Activated T-helper 1 cell treated with anti-CD3 and anti-CD28 coated beads, Interleukin-2, amount 50 U/mL, for 16 hours (primary cell): ENCODE results near the gene TCFL5.

ENCODE experiments used
- DNase-seq, 2 donors: peaks; one replicate each; pipeline ENCODE4 v3.0.0-alpha.2; 2020; ENCODE audit warnings: low read depth in 1 of 2, low spot score in 1 of 2

The TCFL5 gene

DNA sequence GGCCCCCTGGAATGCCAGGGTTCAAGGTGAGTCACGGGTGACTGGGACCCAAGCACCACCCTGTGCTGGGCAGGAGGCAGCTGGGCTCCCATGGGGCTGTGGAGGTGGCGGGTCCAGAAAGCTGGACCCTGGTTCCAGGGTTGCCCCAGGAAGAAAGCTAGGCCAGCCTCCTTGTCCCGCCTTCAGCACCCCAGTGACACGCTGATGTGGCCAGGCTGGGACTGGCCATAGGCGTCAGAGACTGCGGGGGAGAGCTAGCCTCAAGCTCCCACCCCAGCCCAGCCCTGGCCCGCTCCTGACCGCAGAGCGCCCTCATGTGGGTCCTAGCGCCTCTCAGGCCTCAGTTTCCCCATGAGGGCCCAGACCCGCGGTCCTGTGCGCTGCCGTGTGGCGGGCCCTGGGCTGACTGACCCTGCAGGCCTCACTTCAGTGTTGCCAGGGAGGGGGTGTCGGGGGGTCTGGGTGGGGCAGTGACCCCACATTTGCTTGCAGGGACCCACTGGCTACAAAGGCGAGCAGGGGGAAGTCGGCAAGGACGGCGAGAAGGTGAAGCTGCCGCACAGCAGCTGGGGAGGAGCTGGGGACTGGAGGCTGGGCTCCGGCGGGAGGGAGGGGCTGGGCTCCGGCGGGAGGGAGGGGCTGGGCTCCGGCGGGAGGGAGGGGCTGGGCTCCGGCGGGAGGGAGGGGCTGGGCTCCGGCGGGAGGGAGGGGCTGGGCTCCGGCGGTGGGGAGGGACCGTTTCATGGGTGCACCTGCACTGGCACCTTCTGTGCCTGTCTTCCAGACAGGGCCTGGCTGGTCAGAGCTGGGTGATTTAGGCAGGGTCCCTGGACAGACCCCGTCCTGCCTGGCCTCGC lies 36.9 kb downstream of the TCFL5 start:
- DNase-seq, result peak in 1 of 2 donors; percentile 39

DNA sequence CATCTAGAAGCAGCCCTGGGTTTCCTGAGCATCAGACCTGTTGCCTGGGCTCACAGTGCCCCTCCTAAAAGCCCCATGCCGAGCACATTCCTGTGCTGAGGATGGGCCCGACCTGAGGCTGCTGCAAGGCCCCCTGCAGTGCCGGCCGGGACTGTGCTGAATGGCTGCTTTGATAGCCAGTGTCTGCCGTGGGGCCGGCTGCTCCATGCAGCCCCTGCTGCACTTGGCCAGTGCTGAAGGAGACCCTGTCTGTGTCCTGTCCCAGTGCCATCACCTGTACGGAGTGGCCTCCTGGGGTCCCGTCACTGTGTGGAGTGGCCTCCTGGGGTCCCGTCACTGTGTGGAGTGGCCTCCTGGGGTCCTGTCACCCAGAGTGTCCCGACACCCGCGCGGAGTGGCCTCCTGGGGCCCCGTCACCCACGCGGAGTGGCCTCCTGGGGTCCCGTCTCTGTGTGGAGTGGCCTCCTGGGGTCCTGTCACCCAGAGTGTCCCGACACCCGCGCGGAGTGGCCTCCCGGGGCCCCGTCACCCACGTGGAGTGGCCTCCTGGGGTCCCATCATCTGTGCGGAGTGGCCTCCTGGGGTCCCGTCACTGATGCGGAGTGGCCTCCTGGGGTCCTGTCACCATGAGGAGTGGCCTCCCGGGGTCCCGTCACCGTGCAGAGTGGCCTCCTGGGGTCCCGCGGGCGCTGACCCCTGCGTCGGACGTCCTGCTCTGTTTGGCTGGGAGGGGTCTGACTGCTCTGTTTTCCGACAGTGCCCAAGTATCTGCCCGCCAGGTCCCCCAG lies 37.7 kb downstream of the TCFL5 start:
- no peak for DNase-seq

DNA sequence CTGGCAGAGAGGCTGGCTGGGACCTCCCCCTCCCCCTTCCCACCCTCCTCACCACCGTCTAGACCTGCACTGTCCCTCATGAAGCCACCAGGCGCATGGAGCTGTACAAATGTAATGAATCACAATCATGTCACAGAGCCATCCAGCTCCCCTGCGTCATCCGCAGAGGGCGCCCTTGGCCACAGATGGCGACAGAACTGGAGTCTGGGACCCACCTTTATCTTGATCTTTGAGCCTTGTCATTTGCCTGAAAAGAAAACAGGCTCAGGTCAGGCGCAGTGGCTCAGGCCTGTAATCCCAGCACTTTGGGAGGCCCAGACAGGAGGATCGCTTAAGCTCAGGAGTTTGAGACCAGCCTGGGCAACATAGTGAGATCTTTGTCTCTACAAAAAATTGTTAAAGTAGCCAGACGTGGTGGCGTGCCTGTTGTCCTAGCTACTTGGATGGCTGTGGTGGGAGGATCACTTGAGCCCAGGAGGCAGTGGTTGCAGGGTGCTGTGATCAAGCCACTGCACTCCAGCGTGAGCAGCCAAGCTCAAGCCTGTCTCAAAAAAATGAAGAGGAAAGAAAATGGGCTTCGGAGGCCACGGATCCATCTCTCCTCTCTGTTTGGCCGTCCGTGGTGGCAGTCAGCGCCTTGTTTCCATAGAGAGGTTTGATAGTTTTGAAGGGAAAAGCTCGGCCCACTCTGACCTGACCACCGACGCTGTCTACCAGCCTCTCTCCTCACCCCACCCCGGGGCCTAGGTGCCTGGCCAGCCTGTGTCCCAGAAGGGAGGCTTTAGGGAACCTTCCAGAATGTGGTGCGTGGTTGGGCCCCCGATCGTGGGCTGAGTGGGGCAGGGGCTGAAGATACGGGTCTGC lies 38.6 kb downstream of the TCFL5 start:
- DNase-seq, result no peak

DNA sequence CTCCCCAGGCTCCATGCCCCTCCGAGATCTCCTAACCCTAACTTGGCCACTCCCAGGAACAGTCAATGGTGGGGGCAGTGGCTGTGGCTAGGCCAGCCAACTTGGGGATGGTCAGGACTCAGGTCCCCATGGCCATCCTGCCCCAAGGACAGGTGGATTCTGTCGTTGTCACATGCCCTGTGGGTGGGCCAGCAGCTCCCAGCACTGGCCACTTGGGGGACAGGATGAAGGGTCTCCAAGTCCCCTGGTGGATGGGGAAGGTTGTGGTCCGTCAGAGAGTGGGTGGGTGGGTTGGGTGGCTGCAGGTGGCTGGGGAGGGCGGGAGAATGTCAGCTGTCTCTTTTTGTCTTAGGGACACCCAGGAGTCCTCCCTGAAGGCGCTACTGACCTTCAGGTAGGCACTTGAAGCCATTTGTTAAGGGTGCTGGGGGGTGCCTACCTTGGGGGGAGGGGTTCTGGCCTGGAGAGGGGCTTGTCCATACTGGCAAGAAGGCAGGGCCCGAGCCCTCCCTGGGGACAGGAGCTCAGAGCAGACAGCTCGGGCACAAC lies 39.3 kb downstream of the TCFL5 start:
- DNase-seq, result no peak

DNA sequence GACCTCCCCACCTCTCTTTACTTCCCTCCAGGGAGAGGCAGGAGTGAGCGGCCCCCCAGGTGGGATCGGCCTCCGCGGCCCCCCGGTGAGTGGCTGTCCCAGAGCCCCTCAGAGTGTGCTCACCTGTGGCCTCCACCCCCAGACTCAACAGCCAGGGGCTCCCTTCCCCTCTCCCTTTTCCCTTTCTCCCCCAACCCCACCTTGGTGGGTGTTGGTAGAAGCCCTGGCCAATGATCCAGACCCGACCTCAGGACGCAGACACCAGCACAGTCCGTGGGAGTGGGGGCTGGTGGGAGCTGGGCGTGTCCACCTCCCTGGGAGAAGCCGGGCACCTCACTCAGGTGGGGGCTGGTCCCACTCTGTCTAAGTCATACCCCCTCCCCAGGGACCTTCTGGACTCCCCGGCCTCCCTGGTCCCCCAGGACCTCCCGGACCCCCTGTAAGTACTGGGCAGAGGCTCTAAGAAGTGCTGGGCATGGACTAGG lies 39.9 kb downstream of the TCFL5 start:
- DNase-seq, result no peak

DNA sequence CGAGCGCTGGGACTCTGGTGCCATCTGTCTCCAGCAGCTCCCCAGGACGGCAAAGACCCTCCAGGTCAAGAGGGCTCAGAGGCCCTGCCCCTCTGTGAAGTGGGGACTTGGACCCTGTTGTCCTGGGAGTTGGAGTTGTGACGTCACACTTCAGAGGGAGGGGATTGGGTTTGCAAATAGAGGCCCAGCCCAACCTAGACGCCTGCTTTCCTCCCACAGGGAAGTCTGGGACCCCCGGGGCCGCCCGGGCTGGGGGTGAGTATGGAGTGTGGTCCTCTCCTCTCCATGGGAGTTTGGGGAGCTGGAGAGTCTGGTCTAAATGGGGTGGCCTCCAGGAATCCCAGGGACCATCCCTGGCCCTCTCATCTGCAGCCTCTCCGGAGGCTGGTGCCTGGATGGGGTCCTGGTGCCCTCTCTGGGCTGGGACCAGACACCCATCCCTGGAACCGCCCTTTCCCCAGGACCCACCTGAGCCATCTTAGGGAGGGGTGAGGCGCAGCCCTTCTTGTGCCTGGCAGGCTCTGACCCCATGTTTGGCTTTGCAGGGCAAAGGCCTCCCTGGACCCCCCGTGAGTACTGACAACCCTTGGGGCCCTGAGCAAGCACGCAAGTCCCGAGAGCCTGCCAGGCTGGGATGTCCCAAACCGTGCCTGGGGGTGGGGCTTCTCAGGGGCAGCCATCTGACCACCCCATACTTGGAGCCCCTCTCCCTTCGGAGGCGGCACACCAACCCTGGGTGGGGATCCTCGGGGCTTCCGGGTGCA lies 40.5 kb downstream of the TCFL5 start:
- no peak for DNase-seq

DNA sequence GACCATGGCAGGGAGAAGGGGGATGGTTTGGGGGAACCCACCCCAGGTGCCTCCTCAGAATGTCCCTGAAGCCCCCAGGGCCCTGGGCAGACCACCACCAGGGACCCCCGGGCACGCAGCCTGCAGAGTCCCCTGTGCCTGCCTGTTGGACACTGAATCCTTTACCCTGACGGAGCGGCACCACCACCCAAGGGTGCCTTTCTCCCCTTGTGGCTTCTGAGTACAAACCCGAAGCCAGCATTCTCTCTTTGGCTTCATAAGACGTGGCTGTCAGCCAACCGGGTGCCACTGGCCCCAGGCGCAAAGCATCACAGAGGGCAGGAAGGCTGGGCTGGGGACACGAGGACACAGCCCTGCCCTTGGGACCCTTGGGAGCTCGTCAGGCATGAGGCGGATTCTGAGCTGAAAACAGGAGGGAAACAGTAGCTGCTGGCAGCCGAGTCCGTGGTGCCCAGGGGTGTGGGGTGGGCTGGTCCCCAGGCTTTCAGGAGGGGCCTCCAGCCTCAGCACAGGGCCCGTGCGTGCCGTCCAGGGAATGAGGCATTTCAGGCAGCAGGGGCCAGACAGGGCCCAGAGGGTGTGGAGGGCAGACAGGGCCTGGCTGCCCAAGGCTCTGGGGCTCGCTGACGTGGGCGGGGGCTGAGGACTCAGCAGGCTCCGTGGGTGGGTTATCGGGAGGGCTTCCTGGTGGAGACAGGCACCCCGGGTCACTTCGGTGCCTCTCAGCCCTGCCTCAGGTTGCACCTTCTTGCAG lies 41.2 kb downstream of the TCFL5 start:
- no peak for DNase-seq

DNA sequence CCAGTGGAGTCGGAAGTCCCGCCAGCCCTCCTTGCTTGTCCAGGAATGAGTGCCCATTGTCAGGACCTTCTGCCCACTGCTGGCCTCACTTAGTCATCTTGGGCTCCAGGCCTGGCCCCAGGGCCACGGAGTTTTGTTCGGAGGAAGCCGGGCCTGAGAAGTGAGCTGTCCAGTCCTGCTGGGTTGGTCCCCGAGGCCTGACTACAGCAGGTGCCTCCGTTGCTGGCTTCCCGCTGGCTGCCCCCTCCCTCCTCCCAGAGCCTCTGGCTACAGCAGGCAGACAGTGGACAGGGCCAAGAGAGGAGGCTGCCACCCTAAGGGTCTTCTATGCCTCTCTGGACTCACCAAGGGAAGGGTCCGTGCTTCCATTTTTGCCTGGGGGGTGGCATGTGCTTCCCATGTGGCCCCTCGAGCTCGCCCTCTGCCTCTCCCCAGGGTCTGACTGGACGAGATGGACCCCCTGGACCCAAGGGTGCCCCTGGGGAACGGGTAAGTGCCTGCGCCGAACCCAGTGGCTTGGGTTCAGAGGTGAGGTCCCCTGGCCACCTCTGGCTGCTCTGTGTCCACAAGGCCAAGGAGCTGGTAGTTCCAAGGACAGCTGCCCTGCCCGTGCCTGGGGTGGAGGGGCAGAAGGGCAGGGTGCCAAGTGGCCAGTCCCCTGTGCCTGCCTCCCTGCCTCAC lies 42.0 kb downstream of the TCFL5 start:
- no peak for DNase-seq

DNA sequence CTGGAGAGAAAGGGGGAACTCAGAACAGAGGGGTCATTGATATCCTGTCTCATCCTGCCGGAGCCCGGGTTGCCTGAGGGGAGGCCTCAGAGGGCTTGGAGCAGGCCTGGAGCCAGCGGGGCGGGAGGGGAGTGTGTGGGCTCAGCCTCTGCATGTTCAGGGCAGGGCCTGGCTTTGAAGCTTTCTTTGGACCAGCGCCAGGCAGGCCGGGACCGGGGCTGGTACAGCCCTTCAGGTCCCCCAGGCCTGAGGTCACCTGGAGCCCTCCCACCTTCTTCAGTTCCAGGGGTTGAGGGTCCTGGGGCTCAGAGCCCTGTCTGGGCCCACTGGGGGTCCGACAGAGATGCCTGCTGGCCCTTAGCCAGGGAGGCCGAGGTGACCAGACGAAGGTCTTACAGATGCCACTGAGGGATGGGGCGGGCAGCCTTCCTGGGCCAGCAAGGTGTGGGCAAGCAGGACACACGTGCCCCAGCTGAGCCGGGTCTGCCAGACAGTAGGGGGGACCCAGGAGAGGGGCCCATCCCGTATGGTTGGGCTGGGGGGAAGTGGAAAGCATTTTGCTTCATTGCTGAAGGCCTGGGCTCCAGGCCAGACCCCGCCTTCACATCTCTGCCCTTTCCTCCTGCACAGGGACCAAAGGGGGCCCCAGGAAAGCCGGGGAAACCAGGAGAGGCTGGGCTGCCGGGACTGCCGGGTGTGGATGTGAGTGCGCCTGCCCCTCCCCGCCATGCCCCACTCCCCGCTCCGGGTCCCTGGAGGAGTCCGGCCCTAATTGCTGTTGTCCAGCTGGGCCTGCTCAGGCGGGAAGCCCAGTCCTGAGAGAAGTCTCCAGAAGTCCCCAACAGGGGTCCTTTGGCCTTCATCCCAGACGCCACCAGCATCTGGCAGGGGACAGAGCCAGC lies 42.8 kb downstream of the TCFL5 start:
- no peak for DNase-seq

DNA sequence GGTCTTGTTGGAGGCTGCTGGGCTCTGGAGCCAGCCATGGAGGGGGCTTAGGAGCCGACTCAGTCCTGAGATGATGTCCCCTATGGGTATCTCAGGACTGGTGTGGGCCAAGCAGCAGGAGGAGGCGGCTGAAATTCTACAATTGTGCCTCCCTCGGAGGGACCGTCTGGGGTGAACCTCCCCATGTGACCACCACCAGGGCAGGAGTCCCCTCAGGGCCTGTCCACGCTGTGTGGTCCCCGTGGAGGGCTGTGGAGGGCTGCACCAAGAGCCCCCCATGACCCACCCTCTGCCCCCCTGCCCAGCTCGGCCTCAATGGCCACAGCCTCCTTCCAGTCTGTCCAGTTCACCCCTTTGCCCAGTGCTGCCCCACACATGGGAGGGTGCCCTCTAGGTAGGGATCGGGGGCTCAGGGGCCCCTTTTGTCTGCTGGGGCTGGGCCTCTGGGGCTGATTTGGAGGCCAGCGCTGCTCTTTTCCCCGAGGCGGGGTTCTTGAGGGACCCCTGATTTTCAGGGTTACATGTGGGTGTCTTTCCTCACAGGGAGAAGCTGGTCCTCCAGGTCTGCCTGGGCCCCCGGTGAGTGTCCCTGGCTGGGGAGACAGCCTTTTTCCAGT lies 43.5 kb downstream of the TCFL5 start:
- DNase-seq, result no peak

DNA sequence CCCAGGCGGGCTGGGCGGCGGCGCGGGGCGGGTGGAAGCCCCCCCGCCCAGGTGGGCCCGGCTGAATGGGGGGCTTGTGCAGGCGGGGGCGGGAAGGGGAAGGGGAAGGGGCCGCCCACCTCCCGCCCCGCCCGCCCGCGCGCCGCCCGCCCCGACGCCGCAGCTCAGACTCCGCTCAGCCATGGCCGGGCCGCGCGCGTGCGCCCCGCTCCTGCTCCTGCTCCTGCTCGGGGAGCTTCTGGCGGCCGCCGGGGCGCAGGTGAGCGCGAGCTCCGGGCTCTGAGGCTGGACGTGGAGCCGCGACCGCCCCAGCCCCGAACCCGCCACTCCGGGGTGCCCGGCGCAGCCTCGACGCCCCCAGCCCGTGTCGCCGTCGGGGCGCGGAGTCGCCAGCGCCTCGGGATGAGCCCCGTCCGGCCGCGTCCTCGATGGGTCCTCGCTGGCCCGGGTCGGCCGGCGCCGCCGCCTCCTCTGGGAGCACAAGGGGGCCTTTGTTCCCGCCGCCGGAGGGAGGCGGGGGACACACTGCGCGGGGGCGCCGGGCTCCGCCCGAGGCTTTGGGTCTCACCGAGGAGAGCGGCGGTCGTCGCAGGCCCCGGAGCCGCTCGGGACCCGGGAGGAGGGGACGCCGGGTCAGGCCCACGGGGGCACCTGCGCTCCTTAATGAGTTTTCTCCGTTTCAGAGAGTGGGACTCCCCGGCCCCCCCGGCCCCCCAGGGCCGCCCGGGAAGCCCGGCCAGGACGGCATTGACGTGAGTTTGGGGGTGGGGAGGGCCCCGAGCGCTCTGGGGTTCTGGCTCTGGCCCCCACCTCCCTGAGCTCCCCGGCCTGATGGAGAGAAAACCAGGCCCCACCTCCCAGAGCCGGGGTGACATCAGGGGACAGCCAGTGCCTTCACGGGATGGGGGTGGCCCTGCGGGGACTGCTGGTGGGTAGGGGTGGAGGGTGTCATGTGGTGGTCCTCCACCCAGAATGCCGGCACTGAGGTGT lies 44.4 kb downstream of the TCFL5 start, which contains the start of gene COL9A3:
Gene COL9A3, plus strand, starts transcription at position 167 of the 990 bp plus-strand sequence. Its CDS starts 15 bp downstream, at position 182.
- no peak for DNase-seq

DNA sequence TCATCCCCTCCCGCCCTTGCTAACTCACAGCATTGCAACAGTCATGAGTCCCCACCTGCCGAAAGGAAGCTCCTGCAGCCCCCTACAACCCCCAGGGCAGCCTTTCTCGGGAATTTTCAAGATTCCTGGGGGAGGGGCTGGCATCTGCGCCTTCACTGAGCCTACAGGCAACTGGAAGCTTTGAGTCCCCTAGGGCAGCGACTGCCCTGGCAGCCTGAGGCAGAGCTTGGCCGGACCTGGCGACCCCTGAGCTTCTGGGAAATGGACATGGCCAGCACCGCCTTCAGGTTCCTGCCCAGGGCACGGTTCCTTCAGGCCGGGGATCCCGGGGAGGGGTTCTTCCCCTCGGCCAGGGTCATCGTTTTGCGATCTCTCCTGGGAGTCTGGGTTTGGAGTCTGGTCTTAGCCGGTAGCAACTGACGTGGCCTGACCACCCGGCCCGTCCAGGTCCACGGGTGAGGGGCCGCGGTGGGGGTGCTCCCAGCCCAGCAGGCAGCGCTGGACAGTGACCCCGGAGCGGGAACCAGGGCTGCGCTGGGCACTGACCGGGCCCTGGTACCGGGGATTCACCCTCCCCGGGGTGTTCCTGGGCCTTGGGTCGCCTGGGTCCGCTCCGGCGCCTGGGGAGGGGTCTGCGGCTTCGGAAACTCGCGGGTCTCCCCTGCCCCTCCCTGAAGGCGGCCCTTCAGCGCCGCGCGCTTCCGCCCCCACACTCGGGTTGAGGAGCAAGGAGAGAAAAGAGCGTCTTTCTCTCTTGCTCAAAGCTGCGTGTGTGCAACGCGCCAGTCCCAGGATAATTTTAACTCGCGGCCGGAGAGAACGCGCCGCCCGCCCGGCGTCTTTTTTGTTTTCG lies 45.4 kb downstream of the TCFL5 start:
- DNase-seq, result no peak

DNA sequence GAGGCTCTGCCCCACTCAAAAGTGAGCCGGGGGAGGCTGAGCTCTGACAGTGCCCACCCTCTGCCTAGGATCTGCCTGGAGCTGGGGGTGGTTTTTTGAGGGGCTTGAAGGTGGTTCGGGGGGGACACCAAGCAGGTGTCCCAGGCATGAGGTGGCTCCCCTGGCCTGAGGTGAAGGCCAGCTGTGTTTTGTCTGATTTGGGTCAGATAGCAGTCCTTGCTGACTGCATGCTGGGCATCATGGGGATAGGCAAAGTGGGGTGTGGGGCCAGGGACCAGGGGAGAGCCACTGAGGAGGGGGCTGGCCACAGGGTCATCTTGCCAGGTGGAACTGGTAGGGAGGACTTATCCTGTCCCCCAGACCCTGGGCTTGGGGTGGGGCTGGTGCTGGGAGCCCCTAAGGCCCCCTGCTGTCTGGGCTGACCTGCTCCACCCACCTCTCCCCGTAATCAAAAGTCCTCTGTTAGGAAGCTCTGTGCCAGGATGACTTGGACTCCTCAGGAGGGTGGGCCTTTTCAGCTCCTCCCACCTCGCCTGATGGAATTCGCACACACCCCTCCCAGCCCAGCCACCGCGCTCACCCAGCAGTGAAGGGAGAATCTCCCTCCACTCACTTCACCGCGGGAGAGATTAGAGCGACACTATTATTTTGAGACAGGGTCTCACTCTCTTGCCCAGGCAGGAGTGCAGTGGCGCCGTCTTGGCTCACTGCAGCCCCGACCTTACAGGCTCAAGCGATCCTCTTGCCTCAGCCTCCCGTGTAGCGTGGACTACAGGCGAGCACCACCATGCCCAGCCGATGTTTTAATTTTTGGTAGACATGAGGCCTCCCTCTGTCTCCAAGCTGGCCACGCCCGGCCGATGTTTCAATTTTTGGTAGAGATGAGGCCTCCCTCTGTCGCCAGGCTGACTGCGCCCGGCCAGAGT lies 46.3 kb downstream of the TCFL5 start:
- no peak for DNase-seq

DNA sequence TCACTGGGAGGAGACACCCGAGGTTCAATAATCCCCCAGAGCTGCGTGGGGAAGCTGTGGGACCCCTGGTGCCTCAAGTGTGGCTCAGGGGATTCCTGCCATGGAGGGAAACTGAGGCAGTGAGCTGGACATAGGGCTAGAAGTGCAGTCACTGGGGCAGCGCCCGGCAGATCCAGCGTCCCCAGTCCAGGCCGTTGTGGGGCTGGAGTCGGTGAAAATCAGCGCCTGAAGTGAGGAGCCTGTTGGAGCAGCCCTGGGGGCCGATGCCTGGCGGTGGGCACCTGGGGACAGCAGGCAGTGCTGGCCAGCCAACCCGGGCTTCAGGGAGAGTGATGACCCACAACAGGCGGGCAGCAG lies 46.9 kb downstream of the TCFL5 start:
- no peak for DNase-seq
